ENCODE results near the gene C1orf105.

Gene C1orf105

GRCh38 chr1:172398193-172398592, 22.3 kb upstream of the C1orf105 start:
- no peaks in the 10 kb centered on the region for H3K9me3 ChIP-seq (ENCODE audit: control insufficient read depth, insufficient read depth, low read depth, low read length)
- TF ChIP-seq REST (tag by site-specific recombination; IDR thresholded peaks at IDR 0.05) = no peak
- no peak for TF ChIP-seq ZNF19 (tag by site-specific recombination; IDR thresholded peaks at IDR 0.05; ENCODE audit: low read depth)
- no peak for TF ChIP-seq ZNF248 (tag by site-specific recombination; IDR thresholded peaks at IDR 0.05)
- no peak for TF ChIP-seq ZNF311 (tag by site-specific recombination; IDR thresholded peaks at IDR 0.05; ENCODE audit: borderline replicate concordance)
- TF ChIP-seq KLF9 (tag by site-specific recombination; IDR thresholded peaks at IDR 0.05; ENCODE audit: low read depth) = no peak
- TF ChIP-seq ZNF830 (tag by site-specific recombination; IDR thresholded peaks at IDR 0.05; ENCODE audit: low read depth) = no peak
- no peak for TF ChIP-seq ZNF214 (tag by site-specific recombination; IDR thresholded peaks at IDR 0.05; ENCODE audit: borderline replicate concordance)
- no peak for TF ChIP-seq ZNF10 (tag by site-specific recombination; IDR thresholded peaks at IDR 0.05)
- TF ChIP-seq SETDB1 (IDR thresholded peaks at IDR 0.05; ENCODE audit: insufficient read length, low read length) = no peak
- TF ChIP-seq, protein P1, sequence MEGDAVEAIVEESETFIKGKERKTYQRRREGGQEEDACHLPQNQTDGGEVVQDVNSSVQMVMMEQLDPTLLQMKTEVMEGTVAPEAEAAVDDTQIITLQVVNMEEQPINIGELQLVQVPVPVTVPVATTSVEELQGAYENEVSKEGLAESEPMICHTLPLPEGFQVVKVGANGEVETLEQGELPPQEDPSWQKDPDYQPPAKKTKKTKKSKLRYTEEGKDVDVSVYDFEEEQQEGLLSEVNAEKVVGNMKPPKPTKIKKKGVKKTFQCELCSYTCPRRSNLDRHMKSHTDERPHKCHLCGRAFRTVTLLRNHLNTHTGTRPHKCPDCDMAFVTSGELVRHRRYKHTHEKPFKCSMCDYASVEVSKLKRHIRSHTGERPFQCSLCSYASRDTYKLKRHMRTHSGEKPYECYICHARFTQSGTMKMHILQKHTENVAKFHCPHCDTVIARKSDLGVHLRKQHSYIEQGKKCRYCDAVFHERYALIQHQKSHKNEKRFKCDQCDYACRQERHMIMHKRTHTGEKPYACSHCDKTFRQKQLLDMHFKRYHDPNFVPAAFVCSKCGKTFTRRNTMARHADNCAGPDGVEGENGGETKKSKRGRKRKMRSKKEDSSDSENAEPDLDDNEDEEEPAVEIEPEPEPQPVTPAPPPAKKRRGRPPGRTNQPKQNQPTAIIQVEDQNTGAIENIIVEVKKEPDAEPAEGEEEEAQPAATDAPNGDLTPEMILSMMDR (tag by site-specific recombination; IDR thresholded peaks at IDR 0.05) = no peak
- no peak for TF ChIP-seq INSM2 (tag by site-specific recombination; IDR thresholded peaks at IDR 0.05)
- TF ChIP-seq, protein P2, sequence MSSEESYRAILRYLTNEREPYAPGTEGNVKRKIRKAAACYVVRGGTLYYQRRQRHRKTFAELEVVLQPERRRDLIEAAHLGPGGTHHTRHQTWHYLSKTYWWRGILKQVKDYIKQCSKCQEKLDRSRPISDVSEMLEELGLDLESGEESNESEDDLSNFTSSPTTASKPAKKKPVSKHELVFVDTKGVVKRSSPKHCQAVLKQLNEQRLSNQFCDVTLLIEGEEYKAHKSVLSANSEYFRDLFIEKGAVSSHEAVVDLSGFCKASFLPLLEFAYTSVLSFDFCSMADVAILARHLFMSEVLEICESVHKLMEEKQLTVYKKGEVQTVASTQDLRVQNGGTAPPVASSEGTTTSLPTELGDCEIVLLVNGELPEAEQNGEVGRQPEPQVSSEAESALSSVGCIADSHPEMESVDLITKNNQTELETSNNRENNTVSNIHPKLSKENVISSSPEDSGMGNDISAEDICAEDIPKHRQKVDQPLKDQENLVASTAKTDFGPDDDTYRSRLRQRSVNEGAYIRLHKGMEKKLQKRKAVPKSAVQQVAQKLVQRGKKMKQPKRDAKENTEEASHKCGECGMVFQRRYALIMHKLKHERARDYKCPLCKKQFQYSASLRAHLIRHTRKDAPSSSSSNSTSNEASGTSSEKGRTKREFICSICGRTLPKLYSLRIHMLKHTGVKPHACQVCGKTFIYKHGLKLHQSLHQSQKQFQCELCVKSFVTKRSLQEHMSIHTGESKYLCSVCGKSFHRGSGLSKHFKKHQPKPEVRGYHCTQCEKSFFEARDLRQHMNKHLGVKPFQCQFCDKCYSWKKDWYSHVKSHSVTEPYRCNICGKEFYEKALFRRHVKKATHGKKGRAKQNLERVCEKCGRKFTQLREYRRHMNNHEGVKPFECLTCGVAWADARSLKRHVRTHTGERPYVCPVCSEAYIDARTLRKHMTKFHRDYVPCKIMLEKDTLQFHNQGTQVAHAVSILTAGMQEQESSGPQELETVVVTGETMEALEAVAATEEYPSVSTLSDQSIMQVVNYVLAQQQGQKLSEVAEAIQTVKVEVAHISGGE (tag by site-specific recombination; conservative IDR thresholded peaks at IDR 0.05; ENCODE audit: low read depth) = no peak
- no peak for TF ChIP-seq ZEB2 (tag by site-specific recombination; IDR thresholded peaks at IDR 0.05)
- no peak for TF ChIP-seq ZNF624 (tag by site-specific recombination; IDR thresholded peaks at IDR 0.05)
- no peak for TF ChIP-seq ZNF121 (tag by site-specific recombination; IDR thresholded peaks at IDR 0.05)
- TF ChIP-seq ZNF660 (tag by site-specific recombination; IDR thresholded peaks at IDR 0.05) = no peak
- no peak for TF ChIP-seq ZFP41 (tag by site-specific recombination; IDR thresholded peaks at IDR 0.05; ENCODE audit: borderline replicate concordance)
- TF ChIP-seq, protein P3, sequence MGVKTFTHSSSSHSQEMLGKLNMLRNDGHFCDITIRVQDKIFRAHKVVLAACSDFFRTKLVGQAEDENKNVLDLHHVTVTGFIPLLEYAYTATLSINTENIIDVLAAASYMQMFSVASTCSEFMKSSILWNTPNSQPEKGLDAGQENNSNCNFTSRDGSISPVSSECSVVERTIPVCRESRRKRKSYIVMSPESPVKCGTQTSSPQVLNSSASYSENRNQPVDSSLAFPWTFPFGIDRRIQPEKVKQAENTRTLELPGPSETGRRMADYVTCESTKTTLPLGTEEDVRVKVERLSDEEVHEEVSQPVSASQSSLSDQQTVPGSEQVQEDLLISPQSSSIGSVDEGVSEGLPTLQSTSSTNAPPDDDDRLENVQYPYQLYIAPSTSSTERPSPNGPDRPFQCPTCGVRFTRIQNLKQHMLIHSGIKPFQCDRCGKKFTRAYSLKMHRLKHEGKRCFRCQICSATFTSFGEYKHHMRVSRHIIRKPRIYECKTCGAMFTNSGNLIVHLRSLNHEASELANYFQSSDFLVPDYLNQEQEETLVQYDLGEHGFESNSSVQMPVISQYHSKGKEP (tag by site-specific recombination; IDR thresholded peaks at IDR 0.05) = no peak
- no peak for TF ChIP-seq ZNF211 (tag by site-specific recombination; IDR thresholded peaks at IDR 0.05; ENCODE audit: low read depth)
- ChIA-PET POLR2A (no interaction called here), CTCF (interaction anchor here (0.6 to 2.4 kb wide), 7 partner anchors 10 to 396 kb away, joined by 3 to 19 read pairs (median 4); no protein-coding TSS in a partner anchor)
- H3K27ac ChIP-seq (ENCODE audit: extremely low read depth, low read depth, low read length) = no peak overlapping the region
- H3K36me3 ChIP-seq (ENCODE audit: control insufficient read depth in 2 of 2, insufficient read depth in 1 of 2, low read length in 2 of 2) = no peaks in the 10 kb centered on the region
- H3K4me1 ChIP-seq (ENCODE audit: control insufficient read depth, insufficient read depth, low read length) = no peaks in the 10 kb centered on the region
- no peak overlapping the region for H3K4me3 ChIP-seq (ENCODE audit: low read depth, low read length)

Measured in HEK293 (cell line).